Measurements from ENCODE around the gene CACFD1. TPM values are rescaled to one million over a fixed set of nuclear protein-coding genes. Genes with fewer than 3 reads are reported as not detected.

The CACFD1 gene
- total RNA-seq, 2 experiments from 2014 or later: 16.7 to 17.2 TPM

DNA sequence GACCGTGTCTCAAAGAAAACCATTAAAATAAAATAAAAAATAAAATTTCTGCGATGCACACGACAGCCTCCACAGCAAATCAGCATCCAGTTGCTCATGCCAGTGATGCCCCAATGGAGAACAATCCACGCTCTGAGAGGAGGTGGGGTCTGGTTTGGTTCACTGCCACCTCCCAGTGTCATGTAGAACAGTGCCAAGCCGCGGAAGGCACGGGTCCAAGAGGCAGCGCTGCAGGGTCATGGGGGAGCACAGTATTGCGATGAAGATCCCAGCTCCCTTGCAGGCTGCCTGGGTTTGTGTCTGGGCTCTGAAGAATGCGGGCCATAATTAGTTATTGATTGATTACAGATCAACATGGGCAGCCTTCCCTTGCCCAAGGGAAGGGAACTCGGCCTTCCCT lies 6.1 kb upstream of the CACFD1 start:
- ChIA-PET CTCF (ENCODE audit: unreplicated experiment) (interaction anchor here (0.6 kb wide), 1 partner anchor 15 kb away, joined by 3 read pairs; no protein-coding TSS in a partner anchor), POLR2A (no interaction called here)

DNA sequence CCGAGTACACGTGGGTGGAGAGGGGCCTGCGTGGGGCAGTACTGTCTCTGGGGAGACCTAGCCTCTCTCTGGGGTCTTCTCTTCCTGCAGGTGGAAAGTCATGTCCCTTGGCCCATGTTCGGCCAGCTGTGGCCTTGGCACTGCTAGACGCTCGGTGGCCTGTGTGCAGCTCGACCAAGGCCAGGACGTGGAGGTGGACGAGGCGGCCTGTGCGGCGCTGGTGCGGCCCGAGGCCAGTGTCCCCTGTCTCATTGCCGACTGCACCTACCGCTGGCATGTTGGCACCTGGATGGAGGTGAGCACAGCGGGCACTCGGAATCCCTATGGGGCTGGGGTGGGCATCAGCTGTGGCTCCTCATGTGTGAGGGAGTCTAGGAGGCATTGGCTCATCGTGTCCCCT lies 5.5 kb upstream of the CACFD1 start:
- ChIA-PET POLR2A (no interaction called here), CTCF (ENCODE audit: unreplicated experiment) (no interaction called here)
- no peak for DNase-seq (ENCODE audit: low spot score)
- no peak overlapping the region for H2AFZ ChIP-seq (ENCODE audit: low read length)
- H3K79me2 ChIP-seq (ENCODE audit: insufficient read depth, low read depth, low read length): no peaks in the 10 kb centered on the region
- BruUV-seq (replicated peaks): no TSS peak
- H3K4me3 ChIP-seq (ENCODE audit: low read depth, low read length, poor library complexity, severe bottlenecking): no peak overlapping the region
- H3K9me3 ChIP-seq (ENCODE audit: low read length): no peaks in the 10 kb centered on the region
- peak overlapping the region; percentile 41 for H3K4me2 ChIP-seq (ENCODE audit: low read length)
- no peaks in the 10 kb centered on the region for H4K20me1 ChIP-seq (ENCODE audit: insufficient read depth, low read length)
- intact Hi-C loops (cut with micrococcal nuclease; ENCODE audit: unreplicated experiment): no loop called here
- TF ChIP-seq EZH2phosphoT487 (IDR thresholded peaks at IDR 0.05; ENCODE audit: borderline replicate concordance, low read depth, low read length): no peak
- TF ChIP-seq, protein P1, sequence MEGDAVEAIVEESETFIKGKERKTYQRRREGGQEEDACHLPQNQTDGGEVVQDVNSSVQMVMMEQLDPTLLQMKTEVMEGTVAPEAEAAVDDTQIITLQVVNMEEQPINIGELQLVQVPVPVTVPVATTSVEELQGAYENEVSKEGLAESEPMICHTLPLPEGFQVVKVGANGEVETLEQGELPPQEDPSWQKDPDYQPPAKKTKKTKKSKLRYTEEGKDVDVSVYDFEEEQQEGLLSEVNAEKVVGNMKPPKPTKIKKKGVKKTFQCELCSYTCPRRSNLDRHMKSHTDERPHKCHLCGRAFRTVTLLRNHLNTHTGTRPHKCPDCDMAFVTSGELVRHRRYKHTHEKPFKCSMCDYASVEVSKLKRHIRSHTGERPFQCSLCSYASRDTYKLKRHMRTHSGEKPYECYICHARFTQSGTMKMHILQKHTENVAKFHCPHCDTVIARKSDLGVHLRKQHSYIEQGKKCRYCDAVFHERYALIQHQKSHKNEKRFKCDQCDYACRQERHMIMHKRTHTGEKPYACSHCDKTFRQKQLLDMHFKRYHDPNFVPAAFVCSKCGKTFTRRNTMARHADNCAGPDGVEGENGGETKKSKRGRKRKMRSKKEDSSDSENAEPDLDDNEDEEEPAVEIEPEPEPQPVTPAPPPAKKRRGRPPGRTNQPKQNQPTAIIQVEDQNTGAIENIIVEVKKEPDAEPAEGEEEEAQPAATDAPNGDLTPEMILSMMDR (conservative IDR thresholded peaks at IDR 0.05; ENCODE audit: low read length): no peak
- H3K9me2 ChIP-seq (ENCODE audit: insufficient read depth, low read length): no peaks in the 10 kb centered on the region
- H3K36me3 ChIP-seq (ENCODE audit: insufficient read depth, low read length): no peaks in the 10 kb centered on the region
- H3K4me1 ChIP-seq (ENCODE audit: insufficient read depth, low read length, poor library complexity, severe bottlenecking): peaks cover 48% of the 10 kb centered on the region
- no peak overlapping the region for H3K27ac ChIP-seq (ENCODE audit: low read depth, low read length, poor library complexity, severe bottlenecking)

More for the DNA sequence above, 6.1 kb upstream of the CACFD1 start:
- Histone ChIP-seq H4K20me1 (ENCODE audit: insufficient read depth, low read length) (no peaks in the 10 kb centered on the region), H3K79me2 (ENCODE audit: insufficient read depth, low read depth, low read length) (no peaks in the 10 kb centered on the region), H2AFZ (ENCODE audit: low read length) (no peak overlapping the region), H3K4me1 (ENCODE audit: insufficient read depth, low read length, poor library complexity, severe bottlenecking) (peaks cover 42% of the 10 kb centered on the region), H3K9me2 (ENCODE audit: insufficient read depth, low read length) (no peaks in the 10 kb centered on the region), H3K9me3 (ENCODE audit: low read length) (no peaks in the 10 kb centered on the region), H3K36me3 (ENCODE audit: insufficient read depth, low read length) (no peaks in the 10 kb centered on the region), H3K4me3 (ENCODE audit: low read depth, low read length, poor library complexity, severe bottlenecking) (no peak overlapping the region), H3K4me2 (ENCODE audit: low read length) (peak overlapping the region; percentile 41), H3K27ac (ENCODE audit: low read depth, low read length, poor library complexity, severe bottlenecking) (no peak overlapping the region)
- no peak for DNase-seq (ENCODE audit: low spot score)
- TF ChIP-seq, protein P1 (conservative IDR thresholded peaks at IDR 0.05; ENCODE audit: low read length): no peak
- TF ChIP-seq EZH2phosphoT487 (IDR thresholded peaks at IDR 0.05; ENCODE audit: borderline replicate concordance, low read depth, low read length): no peak
- BruUV-seq (replicated peaks): no TSS peak
- intact Hi-C loops (cut with micrococcal nuclease; ENCODE audit: unreplicated experiment): loop anchor here (2.0 kb wide), 1 partner anchor 33 kb away; no protein-coding TSS in a partner anchor

- no peaks in the 10 kb centered on the region for H4K20me1 ChIP-seq (ENCODE audit: insufficient read depth, low read length)
- no peaks in the 10 kb centered on the region for H3K36me3 ChIP-seq (ENCODE audit: insufficient read depth, low read length)
- no peak overlapping the region for H3K4me3 ChIP-seq (ENCODE audit: low read depth, low read length, poor library complexity, severe bottlenecking)
- peaks cover 50% of the 10 kb centered on the region for H3K4me1 ChIP-seq (ENCODE audit: insufficient read depth, low read length, poor library complexity, severe bottlenecking)
- no peak overlapping the region for H3K27ac ChIP-seq (ENCODE audit: low read depth, low read length, poor library complexity, severe bottlenecking)
- TF ChIP-seq, protein P1 (conservative IDR thresholded peaks at IDR 0.05; ENCODE audit: low read length): no peak
- TF ChIP-seq EZH2phosphoT487 (IDR thresholded peaks at IDR 0.05; ENCODE audit: borderline replicate concordance, low read depth, low read length): no peak
- ChIA-PET CTCF (ENCODE audit: unreplicated experiment) (no interaction called here), POLR2A (no interaction called here)
- H3K9me3 ChIP-seq (ENCODE audit: low read length): no peaks in the 10 kb centered on the region
- no peak overlapping the region for H2AFZ ChIP-seq (ENCODE audit: low read length)
- intact Hi-C loops (cut with micrococcal nuclease; ENCODE audit: unreplicated experiment): no loop called here
- H3K4me2 ChIP-seq (ENCODE audit: low read length): no peak overlapping the region
- no TSS peak for BruUV-seq (replicated peaks)
- no peaks in the 10 kb centered on the region for H3K79me2 ChIP-seq (ENCODE audit: insufficient read depth, low read depth, low read length)
- no peaks in the 10 kb centered on the region for H3K9me2 ChIP-seq (ENCODE audit: insufficient read depth, low read length)
- no peak for DNase-seq (ENCODE audit: low spot score)
These were observed 4.7 kb upstream of the CACFD1 start for GRCh38 chr9:133454943-133455673.

All from OCI-LY7 (cell line).